ENCODE measurements around the gene PTGER1.

The PTGER1 gene

DNA sequence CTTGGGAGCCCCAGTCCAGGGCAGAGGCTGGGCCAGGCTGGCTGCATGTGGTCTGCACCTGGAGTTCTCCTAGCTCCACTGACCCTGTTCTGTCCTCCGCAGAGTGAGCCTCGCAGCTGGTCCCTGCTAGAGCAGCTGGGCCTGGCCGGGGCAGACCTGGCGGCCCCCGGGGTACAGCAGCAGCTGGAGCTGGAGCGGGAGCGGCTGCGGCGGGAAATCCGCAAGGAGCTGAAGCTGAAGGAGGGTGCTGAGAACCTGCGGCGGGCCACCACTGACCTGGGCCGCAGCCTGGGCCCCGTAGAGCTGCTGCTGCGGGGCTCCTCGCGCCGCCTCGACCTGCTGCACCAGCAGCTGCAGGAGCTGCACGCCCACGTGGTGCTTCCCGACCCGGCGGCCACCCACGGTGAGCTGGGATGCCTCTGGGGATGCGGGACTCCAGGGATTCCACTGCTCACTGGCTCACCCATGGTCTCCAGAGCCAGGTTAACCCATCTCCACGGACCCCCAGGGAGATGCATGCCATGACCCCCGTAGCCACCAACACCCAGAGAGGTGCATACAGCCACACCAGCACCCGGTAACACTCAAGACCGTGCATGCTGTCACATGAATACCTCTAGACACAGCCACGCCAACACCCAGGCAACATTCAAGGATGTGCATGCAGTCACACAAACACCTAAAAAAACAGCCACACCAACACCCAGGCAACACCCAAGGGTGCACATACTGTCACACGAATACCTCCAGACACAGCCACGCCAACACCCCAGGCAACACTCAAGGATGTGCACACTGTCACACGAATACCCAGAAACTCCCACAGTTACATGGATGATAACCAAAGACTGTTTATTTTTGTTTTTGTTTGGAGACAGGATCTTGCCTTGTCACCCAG, 33.9 kb downstream of the PTGER1 start:
- no peak for DNase-seq

DNA sequence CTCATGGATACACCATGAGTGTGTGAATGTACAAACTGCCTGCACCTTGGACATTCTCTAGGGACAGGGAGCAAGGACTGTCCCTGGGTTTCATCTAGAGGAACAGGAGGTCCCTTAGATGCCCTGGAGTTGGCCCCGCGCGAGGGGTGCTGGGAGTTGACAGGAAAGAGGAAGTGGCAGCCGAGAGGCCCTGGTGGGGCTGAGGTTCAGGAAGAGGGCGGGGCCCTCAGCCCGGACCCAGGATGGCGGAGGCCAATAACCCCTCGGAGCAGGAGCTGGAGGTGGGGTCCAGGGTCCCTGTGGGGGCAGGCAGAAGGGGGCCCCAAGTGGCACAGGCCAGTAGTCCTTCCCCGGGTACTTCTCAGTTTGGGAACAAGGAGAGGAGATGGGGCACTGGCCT, 35.1 kb downstream of the PTGER1 start:
- DNase-seq: peak; percentile 62

DNA sequence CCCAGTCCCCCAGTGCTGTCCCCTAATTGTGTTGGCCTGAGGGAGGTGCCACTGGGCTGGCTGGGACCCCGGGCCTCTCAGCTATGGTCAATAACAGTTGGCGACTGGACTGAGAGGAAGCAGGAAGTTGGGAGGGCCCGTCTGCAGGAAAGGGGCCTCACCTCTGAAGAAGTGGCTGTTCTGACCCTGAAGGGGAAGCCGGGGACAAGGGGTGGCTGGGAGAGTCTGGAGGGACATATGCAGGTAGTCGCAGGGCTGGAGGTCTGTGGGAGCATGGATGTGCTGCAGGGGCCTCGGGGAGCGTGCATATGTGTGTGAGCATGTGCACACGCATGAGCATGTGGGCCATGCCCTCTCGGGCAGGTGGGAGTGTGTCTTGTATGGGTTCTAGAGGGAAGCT, 36.1 kb downstream of the PTGER1 start:
- no peak for DNase-seq

DNA sequence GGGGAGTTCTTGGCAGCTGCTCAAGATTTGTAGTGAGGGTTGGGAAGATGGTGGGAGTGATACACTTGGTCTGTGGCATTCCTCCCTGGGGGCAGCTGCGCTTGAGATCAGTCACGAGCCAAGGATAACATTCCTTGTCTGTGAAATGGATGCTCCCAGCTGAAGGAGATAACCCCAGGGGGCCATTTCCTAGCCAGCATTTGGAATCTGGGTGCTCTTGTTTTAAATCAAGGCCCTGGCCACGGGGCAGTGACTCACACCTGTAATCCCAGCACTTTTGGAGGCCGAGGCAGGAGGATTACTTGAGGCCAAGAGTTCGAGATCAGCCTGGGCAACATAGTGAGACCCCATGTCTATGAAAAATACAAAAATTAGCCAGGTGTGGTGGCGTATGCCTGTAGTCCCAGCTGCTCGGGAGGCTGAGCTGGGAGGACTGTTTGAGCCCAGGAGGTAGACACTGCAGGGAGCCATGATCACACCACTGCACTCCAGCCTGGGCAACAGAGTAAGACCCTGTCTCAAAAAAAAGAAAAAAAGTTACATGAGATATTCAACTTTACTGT, 37.5 kb downstream of the PTGER1 start:
- DNase-seq: no peak

DNA sequence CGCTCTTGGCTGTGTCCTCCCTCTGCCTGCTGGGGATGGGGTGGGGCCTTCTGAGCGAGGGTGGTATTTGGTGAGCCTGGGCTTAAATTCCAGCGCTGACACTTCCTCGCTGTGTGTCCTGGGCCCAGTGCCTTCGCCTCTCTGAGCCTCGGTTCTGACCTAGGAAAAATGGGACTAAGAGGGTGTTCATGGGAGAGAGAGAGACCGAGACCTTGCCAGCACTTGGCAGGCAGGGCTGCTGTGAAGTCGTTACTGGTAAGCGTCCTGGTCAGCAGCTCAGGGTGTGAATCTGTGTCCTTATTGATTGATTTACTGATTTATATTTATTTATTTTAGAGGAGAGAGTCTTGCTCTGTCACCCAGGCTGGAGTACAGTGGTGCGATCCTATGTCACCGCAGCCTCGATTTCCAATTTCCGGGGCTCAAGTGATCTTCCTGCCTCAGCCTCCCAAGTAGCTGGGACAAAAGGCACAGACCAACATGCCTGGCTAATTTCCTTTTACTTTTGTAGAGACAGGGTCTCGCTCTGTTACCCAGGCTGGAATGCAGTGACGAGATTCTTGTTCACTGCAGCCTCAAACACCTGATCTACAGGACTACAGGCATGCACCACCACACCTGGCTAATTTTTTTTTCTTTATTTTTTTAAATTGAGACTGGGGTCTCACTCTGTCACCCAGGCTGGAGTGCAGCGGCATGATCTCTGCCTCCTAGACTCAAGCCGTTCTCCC, 39.7 kb downstream of the PTGER1 start:
- no peak for DNase-seq

DNA sequence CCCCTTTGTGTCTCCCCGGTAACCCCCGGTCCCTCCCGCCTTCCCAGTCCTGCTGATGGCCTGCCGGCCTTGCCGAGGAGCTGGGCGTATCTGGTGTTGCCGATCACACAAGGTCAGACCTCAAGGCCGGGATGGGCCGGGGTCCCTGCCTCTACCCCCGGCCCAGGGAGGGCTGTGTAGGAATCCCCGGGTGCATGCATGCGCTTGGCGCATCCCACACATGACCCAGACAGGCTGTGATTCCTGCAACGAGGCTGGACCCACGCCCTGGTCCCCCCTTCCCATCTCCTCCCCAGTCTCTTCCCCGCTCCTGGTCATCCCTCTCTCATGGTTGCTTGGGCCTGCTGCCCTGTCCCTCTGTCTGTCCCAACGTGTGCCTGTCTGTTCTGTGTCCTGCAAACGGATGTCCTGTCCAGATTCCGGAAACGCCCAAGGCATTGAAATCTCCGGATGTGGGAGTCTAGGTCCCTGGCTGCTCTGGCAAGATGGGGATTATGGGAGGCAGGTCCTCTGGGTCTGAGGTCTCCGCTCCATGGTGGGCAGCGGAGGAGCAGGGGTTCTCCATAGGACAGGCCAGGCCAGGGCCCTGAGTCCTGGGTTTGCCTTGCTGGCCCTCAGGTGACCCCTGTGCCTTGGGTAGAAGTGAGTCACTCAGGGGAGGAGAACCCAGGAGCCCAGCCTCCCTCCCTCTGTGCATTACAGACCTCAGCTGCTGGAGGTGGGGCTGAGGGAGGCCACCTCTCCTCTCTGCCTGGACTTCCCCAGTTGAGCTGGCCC, 40.4 kb downstream of the PTGER1 start:
- DNase-seq: no peak

DNA sequence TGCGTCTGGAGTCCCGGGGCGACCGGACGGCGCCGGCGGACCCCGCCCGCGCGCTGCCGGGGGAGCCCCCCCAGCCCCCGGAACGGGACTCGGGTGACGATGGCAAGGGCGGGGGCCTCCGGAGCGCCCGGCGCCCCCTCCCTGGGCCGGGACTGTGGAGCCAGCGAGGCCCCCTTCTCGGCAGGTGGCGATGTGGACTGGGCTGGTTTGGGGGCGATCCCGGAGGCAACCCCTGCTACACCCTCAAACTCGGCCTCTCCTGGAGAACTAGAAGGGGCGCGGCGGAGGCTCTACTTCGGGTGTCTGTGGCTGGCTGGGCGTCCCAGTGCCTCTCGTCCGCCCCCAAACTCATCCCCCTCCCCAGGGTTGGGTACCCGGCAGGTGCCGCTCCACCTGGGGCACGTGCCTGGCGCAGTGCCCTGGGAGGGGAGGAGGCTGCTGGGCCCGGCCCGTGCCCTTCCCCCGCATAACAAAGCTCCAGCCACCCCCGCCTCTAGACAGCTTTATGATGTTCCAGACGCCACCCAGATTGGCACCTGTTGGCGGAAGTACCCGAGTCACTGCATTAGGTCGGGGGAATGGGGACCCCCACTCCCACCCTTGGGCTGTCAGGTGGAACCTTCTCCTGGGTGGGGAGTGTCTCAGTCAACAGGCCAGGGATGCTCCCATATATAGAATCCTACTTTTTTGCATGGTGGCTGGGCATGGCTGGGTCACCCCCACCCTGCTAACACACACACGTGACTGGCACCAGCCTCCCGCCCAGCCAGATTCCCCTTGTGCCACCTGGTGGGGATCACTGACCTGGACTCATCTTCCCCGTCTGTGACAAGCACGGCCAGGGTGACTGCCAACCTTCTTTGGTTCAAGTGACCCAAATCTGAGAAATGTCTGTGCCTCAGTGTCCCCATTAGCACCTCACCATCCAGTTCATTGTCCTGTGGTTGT, 41.3 kb downstream of the PTGER1 start:
- peak; percentile 35 for DNase-seq

DNA sequence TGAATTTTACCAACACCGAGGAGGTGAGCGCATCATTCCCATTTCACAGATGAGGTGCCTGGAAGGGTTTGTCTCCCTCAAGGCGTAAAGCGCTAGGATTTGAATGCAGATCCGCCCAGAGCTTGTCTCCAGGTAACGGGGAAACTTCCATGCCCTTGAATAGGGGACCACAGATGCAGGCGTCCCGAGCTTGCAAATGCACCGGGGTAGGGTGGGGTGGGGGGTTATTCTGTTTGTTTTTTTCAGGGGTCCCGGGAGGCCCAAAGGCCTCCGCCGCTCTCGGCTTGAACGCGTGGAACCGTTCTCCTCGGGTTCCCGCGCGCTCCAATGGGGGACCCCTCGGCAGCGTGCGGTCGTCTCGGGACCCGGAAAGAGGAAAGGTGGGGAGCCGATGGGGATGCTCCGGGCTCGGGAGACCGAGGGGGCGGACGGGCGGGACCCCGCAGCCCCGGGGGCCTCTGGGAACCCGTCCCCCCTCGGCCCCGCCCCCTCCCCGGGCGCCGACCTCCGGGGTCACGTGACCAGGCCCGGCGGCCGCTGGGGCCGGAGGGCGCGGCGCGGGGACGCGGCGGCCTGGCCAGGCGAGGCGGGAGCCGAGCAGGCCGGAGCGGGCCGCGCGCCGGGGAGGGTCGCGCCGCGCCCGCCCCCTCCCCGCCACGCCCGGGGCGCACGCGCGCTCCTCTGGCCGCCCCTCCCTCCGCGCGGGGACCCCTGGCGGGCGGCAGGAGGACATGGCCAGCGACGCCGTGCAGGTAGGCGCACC, 42.2 kb downstream of the PTGER1 start, which contains the start of gene PKN1:
TSS of gene PKN1 (plus strand) at position 516 of the 763 bp plus-strand sequence. CDS start at position 732, 216 bp downstream.
- DNase-seq: peak; percentile 24

DNA sequence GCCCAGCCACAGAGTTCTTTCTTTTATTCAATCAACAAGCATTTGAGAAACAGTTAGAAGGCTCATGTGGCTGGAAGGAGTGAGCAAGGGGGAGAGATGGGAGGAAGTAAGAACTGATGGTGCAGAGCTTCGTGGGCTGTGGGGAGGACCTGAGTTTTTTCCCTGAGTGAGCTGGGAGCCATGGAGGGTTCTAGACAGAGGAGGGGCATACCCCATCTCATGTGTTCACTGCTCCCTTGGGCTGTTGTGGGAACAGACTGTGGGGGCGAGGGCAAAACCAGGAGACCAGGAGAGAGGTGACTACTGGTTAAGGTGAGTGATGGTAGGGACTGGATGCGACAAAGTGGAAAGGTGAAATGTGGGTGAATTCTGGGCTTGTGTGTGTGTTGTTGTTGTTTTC, 44.4 kb downstream of the PTGER1 start:
- DNase-seq: no peak

DNA sequence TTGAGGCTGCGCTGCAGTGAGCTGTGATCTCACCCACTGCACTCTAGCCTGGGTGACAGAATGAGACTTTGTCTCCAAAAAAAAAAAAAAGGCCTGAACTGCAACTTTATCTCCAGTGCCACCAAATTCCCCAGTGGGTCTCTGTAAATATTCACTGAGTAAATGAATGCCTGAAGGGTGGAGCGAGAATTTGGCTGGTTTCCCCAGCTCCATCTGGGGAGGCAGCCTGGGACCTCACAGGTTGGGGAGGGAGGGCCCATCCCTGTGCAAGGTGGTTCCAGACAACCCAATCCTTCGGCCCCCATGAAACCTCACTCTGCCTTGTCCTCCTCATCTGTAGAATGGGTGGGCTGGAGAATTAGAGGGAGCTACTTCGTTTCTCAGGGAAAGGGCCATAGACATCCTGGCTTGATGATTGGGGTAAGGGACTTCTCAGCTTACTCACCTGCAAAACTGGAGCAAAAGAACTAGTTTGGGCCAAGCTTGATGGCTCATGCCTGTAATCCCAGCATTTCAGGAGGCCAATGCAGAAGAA, 46.2 kb downstream of the PTGER1 start:
- no peak for DNase-seq

DNA sequence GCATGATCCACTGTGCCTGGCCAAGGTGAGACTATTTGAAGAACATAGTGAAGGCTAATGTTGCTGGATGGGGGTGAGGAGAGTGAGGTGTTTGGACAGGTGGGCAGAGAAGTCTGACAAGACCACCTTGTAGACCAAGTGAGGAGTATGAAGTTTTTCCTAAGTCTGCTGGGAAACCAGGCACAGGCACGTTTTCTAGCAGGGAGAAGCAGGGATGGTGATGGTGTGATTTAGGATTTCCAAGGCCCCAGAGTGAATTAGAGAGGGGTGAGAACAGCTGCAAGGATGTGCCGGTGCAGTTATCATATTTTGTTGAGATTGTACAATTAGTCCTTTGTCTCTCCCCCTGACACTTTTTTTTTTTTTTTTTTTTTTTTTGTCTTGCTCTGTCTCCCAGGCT, 47.7 kb downstream of the PTGER1 start:
- DNase-seq: no peak

DNA sequence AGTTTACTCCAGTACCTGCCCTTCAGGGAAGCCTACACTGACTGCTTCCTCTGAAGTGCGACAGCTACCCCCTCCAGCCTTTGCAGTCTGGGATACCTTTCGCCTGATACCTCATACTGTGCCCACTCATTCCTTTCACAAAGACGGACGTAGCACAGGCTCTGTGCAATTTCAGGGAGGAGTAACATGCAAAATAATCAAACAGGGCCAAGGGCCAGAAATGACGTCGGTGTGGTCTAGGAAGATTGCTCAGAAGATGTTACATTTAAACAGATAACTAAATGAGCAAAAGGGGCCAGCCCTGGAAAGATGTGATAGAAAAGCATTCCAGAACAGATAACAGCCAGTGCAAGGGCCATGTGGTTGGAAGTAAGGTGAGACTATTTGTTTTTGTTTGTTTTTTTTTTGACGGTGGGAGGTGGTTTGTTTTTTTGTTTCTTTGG, 49.4 kb downstream of the PTGER1 start:
- DNase-seq: no peak
